NB4 (cell line): ENCODE data around the gene RXRB.

Source experiments
- CTCF ChIP-seq: IDR thresholded peaks from one replicate; pipeline ENCODE4 v1.5.1; 2012; ENCODE audit warnings: low read depth, low read length
- MAX ChIP-seq: IDR thresholded peaks from 2 replicates; pipeline ENCODE4 v1.6.1; 2011; ENCODE audit warnings: low read depth, low read length
- MYC ChIP-seq: IDR thresholded peaks from 2 replicates; pipeline ENCODE4 v1.6.1; 2011; ENCODE audit warnings: low read depth, low read length
- POLR2A ChIP-seq: IDR thresholded peaks from 2 replicates; pipeline ENCODE4 v1.6.1; 2011; ENCODE audit warnings: mild to moderate bottlenecking; ENCODE audit not compliant: insufficient read length; ENCODE audit errors: extremely low read depth

- TF ChIP-seq CTCF (no peak), POLR2A (no peak), MYC (no peak), MAX (no peak)
These were observed 19.3 kb downstream of the RXRB start for GRCh38 chr6:33181141-33181540.
